Activated CD4-positive, CD25-positive, alpha-beta regulatory T cell treated with anti-CD3 and anti-CD28 coated beads, Interleukin-2, amount 50 U/mL, for 16 hours (primary cell): ENCODE data around the gene RGS6.

Experiments
- DNase-seq: peaks from one replicate; pipeline ENCODE4 v3.0.0-alpha.2; 2020; ENCODE audit warnings: low read depth, low spot score

Gene RGS6

DNA sequence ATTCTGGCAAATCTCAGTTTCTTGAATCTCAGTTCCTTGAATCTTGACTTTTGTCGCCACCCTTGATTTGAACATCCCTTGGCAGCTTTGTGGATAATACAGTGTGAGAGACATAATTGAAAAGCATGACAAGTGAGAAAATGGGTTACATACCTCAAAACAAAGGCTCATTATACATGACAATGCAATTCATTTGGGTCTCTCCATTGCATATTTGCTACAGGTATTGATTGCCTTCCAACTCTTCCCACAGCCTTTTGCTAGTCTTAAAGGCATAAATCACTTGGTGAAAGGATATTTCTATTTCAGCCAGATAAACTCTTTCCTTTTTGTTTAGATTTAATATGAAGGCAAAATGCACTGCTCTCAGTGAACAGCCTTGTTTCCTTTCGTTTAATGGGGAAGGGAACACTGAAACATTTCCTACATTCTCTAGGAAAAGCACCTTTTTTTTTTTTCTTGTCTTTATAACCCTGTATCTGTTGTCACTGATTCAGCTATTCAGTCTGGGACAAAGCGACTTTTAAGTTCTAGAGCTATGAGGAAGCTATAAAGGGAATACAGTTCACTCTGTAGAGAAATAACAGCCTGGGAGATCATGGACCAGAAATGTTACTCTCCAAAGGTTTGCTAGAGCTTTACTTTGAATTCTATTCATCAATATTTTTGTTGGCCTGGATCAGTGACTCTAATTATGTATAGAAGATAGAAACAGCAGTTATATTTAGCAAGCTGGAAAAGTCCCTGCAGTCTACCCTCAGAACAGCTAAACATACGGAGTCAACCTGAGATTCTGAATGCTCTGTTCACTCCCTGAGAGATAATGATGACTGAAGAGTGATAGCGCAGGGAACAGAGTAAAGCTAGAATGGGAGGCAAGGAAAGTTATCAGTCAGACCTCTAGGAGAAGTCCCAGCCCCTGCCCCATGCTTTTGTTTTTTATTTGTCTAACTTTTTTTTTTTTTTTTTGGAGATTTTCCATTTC, 311.4 kb downstream of the RGS6 start:
- no peak for DNase-seq

DNA sequence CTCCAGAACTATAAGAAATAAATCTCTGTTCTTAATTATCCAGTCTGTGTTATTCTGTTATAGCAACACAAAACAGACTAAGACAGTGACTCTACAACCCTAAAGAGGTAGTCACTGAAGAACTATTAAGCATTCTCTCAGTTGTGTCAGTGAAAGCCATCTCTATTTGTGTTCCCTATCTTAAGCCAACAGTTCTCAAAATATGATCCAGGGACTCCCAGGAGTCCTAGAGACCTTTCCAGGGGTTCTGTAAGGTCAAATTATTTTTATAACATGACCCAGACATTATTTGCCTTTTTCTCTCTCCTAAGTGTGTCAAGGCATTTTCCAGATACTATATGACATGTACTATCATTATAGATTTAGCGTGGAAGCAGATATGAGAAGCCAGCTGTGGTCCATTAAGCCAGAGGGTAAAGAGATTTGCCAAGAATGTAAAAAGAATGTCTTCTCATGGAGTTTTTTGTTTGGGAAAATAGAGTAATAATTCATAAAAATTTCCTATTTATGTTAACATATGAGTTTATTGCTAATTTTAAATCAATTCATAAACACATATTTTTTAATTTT, 315.8 kb downstream of the RGS6 start:
- DNase-seq, result no peak

DNA sequence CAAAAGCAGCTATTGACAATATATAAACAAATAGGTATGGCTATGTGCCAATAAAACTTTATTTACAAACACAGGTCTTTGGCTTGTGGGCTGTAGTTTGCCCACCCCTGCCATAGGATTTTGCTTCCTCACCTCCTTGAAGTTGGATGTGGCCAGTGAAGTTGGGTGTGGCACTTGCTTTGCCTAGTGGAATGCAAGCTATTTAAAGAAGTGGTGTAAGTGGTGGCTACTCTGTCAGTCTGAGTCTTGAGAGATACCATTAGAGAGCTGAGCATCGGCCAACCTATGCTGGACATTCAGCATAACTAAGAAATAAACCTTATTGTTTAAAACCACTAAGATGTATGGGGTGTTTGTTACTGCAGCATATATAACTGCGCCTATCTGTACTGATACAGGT, 321.3 kb downstream of the RGS6 start:
- DNase-seq, result no peak

DNA sequence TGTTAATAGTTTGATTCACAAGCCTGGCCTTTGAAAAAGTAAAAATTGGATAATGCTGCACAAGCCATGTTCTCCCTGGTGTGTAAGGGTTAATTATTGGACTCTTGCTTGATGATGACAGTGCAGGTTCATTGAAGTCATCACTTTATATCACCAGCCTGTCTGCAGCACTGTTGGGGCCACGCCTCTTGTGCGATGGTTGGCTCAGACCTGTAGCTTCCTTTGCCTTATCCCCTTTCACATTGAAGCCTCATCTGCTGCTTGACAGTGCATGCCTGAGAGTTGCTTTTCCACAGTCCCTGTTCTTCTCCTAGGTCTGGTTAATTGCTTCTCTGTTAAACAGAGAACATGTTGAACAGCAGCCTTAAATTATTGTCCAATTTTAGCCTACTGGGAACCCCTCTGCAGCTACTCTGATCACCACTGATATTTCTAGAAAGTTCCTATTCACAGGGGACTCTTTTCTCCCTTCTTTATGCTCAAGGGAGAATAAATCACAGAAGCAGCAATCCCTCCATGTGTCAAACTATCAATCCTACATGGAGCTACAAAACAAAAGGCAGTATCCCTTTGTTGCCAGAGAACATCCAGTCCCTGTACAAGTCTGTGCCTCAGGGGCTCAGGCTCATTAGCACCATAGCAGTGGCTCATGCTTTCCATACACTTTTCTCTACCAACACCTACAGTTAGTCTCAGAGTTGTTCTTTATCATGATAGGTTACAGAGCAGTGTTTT, 322.1 kb downstream of the RGS6 start:
- no peak for DNase-seq

DNA sequence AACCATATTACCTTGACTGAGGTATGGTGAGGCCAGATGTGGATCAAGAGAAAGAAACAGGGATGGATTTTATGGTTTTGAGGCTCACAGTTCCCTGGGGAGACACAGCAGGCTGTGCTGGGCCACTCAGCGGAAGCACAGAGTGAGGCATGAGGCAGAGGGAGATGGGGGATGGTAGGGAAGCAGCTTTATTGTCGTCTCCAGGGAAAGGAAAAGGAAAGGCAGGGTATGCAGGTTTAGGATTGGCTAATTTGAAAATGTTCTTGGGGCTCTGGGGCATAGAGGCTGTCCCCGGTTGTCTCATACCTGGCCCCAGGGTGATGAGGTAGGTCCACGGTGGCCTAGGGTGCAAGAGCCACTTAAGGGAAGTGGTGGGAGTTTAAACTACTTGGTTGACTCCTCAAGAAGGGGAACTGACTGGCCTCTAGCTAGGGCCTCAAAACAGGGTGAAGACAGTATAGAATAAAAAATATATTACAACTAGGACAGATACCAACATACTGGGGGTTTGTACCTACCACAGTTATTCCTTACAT, 322.8 kb downstream of the RGS6 start:
- DNase-seq, result no peak

DNA sequence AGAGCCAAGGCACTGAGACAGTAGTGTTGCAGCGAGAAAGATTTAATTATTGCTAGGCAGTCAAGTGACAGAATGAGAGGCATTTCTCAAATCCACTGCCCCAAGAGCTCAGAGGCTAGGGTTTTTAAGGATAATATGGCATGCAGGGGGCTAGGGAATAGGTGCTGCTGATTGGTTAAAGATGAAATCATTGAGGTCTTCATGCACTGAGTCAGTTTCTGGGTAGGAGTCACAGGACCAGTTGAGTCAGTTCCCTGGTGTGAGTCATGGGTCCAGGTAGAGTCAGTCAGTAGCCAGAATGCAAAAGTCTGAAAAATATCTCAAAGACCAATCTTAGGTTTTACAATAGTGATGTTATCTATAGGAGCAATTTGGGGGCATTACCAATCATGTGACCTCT, 323.8 kb downstream of the RGS6 start:
- no peak for DNase-seq

DNA sequence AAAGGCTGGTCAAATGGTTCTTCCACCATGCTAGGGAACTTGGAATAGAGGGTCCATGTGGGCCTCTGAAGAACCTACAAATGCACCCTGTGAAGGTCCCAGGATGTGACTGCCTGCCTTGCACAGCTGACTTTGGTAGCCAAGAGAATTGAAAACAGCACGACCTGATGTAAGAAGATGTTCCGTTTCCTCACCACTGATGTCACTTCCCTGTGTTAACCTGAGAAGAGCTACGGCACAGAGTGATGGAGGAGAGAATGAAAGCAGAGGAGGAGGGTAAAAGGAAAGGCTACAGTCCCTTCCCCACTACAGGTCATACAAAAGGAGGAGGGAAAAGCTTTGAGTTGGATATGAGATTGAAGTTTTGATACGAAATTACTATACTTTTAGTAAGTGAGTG, 328.8 kb downstream of the RGS6 start:
- DNase-seq, result no peak

DNA sequence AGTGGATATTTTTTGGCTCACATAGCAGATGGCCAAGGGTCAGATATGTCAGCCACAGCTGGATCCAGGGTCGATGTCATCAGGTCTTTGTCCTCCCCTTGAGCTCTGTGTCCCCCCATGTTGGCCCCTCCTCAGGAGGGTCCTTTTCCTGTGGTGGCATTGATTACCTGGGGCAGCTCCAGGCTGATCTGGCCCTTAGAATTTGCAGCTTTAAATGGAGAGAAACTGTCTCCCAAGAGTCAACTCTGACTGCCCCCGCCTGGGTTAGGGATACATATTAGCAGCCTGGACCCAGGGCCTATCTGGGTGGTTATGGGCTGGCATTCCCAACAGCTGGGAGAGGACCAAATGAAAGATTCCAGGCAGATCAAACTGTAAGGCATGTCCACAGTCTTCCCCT, 330.5 kb downstream of the RGS6 start:
- DNase-seq, result no peak

DNA sequence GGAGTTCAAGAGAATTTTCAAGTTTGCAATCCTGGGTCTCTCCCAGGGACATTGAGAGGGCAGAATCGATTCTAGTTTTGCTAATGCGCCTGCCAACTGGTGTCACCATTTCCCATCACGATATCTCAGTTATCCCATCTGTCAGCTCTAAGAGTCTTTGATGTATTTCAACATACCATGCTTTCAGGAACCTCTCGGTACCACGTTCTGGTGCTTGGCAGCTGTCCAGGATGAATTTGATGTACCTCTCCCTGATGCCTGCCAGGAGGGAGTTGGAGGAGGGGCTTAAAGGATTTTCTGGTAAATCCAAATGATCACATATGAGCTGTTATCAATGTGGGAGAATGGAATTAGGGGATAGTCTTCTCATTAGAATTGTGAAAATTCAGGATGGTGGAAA, 332.5 kb downstream of the RGS6 start:
- DNase-seq, result no peak

DNA sequence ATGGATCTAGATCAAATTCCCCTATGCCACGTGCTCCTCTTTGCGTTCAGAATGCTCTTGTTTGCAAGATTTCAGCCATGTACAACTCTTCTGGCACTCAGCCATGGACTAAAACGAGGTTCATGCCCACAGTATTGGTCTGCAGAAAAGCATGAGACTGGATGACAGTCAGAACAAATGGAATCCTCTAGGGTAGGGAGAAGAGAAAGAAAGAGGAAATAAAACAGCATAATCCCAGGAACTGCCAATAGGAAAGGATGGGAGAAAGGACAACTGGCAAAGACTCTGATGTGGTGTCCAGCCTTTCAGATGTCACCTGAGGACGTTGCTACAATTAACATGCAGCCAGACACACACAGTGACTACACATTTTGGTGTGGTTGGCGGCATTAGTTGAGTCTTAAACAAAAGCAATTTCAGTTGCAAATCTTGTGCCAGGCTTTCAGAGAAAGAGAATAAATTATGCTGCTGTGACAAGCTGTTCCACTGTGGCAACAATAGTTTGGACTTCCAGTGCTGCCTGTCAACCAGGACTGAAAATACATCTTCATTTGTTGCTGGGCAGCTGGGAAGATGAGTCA, 338.0 kb downstream of the RGS6 start:
- DNase-seq, result no peak

DNA sequence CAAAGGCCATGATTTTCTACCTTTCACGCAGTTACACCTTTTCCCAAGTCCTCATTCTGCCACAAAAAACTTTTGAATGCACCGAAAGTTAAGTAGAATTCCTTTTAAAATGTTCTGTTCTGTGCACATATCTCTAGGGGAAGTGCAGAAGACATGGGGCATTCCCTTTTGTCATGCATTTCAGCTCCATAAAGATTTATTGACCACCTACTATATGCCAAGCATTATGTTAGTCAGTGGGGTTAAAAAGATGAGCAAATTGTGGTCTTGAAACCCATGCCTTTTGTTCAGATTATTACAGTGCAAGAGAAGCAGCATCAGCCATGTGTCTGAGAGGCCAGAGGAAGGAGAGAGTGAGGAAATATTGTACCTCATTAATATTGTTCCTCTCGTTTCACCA, 338.5 kb downstream of the RGS6 start:
- no peak for DNase-seq

DNA sequence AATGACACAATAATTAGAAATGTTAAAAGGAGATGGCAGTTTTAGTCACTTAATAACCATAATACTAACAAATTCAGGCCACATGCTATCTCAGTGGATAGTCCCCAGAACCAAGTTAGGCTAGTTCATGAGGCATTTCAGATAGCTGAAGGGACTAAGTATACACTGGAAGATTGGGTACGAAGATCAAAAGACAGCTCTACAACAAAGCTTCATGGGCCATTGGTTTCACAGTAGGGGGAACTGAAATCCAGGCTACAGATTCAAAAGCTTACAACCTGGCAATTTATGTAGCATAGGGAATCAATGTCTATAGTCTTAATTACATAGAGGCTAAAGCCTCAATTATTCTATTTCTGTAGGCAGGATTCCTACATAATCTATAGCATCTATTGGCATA, 343.0 kb downstream of the RGS6 start:
- no peak for DNase-seq

DNA sequence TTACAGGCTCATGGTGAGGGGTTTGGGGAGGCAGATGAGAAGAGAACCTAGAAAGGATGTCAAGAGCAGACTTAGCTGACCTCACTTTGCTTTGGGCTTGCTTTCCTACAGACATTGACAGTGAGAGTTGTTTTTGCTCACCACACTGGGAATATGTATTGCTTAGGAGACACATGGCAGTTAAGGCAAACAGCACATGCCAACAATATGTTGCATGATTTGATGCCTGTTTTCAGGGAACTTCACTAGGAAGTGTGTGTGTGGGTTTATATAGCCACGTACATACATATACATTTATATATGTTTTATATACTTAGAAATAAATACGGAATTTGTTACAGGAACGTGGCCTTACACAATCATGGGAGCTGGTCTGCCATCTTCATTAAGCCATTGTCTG, 346.1 kb downstream of the RGS6 start:
- no peak for DNase-seq

DNA sequence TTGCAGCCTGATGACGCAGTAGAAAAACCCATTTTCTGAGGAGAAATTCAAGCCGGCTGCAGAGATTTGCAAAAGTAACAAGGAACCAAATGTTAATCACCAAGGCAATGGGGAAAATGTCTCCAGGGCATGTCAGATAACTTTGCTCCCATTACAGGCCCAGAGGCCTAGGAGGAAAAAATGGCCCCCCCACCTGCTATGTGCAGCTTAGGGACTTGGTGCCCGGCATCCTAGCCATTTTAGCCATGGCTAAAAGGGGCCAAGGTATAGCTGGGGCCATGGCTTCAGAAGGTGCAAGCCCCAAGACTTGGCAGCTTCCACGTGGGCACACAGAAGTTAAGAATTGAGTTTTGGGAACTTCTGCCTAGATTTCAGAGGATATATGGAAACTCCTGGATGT, 351.9 kb downstream of the RGS6 start:
- no peak for DNase-seq

DNA sequence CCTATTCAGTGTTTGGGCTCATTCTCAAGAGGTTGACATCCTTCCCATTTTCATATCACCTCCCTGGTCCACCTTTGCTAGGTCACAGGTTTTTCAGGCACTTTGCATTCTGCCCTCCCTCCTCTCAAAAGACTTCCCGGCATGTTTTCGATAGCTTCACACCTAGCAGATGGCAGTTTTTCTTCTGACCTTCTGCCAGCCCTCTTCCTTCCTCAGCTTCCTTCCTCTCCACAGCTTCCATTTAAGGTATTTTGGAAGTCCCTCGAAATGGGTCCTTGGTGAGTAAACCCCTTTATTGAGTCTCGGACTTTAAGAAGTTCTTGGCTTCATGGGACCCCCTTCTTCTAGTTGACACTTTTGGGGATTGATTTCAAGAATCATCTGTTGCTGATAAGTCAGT, 358.0 kb downstream of the RGS6 start:
- no peak for DNase-seq

DNA sequence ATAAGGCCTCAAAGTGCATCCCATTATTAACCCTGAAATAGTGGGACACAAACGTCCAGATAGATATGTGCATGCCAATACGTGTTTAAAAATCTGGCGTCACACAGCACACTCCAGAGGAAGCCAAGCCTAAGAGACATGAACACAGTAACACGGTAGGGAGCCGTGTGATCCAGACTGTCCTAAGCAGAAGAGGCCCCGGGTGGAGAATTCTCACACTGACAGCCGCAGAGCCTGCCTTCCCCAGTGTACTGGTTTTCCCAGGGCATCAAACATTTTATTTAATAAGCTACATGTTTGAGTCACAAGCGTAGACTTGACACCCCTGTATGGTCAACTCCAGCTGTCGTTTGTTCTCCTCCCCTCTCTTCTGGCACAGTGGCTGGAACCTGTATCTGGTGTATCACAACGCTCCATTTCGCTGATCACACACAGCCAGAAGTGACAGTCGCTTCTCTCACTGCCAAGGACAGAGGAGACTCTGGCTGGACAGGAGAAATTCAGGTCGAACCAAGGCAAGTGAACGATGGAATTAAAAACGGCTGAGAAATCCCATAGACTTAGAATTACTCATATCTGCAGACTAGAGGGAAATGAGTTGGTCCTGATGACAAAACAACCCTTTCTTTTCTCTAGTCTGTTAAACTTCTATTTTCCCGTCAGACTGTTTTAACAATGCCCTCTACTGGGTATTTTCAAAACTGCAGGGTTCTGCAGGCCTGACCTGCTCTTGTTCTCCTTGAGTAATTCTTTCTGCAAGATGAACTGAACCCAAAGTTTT, 359.9 kb downstream of the RGS6 start:
- no peak for DNase-seq

DNA sequence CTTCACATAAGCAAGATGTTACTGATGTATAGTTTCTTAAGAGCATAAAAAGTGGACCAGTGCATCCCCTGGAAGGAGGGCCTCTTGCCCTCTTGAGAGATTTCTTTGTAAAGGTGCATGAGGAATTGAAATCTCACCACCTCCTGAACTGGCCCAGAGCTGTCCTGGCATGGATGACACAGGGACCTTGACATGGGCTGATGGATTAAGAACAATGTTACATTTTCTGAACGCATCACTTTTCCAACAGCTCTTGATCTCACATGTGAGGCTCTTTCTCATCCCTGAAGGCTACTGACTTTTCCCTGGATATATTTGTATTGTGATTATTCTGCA, 360.4 kb downstream of the RGS6 start:
- DNase-seq, result no peak

DNA sequence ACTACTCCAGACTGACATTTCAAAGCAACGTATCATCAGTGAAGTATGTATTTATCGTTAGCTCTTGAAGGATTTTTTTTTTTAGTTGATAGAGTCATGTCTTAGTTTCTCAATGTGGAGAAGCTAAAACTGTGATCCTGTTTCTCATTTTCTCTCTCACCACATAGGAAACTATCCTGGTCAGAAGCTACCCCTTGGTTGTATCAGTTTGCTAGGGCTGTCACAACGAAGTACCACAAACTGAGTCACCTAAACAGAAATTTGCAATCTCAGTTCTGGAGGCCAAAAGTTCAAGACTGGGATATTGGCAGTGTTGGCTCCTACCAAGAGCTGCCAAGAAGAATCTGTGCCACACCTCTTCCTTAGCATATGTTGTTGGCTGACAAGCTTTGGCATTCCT, 369.1 kb downstream of the RGS6 start:
- no peak for DNase-seq

DNA sequence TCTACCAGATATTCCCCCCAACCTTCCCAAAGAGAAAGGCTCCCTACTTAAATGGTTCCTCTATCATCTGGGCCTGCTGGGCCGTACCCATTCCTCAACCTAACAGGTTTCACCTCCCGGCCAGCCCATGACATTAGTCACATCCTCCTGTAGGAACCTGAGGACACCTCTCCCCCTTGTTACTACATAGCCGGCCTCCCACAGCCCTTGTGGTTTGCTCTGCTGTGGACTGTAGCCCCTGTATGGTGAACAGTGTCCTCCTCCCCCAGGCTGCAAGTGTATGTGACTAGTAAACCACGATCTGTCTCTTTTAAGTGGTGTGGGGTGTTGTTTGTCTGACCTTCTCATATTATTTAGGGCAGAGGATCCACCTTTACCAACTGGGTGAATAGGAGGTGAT, 371.7 kb downstream of the RGS6 start:
- DNase-seq, result no peak

DNA sequence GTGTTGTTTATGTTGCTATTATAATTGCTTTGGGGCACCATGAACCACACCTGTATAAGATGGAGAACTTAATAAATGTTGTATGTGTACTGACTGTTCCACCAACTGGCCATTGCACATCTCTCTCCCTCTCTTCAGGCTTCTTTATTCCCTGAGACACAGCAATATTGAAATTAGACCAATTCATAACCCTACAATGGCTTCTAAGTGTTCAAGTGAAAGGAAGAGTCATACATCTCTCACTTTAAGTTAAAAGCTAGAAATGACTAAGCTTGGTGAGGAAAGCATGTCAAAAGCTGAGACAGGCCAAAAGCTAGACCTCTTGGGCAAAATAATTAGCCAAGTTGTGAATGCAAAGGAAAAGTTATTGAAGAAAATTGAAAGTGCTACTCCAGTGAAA, 373.3 kb downstream of the RGS6 start:
- no peak for DNase-seq

DNA sequence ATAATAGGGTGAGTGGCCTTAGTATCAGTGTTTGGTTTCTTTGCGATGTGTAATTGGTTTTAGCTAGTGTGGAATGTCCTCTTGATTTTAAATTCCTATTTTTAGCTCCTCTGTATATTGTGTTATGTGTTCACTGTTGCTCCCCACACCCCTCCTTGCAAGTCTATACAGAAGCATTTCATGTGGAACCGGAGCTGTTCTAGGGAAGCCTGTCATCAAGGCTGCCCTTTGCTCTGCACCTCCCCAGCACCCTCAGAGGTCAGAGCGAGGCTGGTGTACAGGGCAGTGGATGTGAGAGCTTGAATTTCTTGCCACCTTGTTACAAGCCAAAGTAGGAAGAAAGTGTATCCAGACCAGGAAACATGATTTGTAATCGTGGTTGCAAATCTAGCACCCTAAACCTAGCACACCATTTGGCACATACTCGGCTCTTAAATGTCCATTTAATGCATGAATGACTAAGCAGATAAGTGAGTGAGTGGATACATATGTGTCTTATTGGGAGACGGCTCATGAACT, 376.8 kb downstream of the RGS6 start:
- no peak for DNase-seq
